ENCODE results near the gene EYA4. TPM values are rescaled to one million over a fixed set of nuclear protein-coding genes. Genes with fewer than 3 reads are reported as not detected.

The EYA4 gene
- total RNA-seq, 2 experiments from 2014 or later, result not detected

DNA sequence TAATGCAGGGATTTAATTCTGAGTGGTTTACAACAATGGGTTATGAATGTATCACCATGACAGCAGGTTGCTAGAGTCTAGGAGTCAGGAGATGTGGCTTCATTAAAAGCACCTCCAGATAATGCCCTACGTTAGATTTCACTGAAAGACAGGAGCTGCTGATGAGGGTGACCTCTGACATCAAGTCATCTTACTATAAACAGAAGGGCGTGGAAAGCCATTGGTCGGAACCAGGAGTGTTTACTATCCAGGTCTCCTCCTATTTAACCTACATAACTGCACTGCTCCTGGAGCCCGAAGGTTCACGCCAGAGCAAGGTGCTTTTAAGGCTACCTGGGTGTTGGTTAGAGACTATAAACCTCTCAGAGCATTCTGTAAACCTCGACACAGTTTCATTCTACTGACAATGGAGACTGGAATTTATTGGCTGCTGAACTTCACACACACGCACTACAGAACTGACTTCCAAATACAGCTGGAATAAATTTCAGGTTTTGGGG, 128.7 kb downstream of the EYA4 start:
- H2AFZ ChIP-seq (ENCODE audit: low read length), result no peak overlapping the region
- no peak for TF ChIP-seq EZH2phosphoT487 (IDR thresholded peaks at IDR 0.05; ENCODE audit: borderline replicate concordance, low read depth, low read length)
- TF ChIP-seq CTCF (conservative IDR thresholded peaks at IDR 0.05; ENCODE audit: low read length), result no peak
- no peaks in the 10 kb centered on the region for H3K79me2 ChIP-seq (ENCODE audit: insufficient read depth, low read depth, low read length)
- DNase-seq (ENCODE audit: low spot score), result no peak
- no peak overlapping the region for H3K4me3 ChIP-seq (ENCODE audit: low read depth, low read length, poor library complexity, severe bottlenecking)
- ChIA-PET POLR2A (no interaction called here), CTCF (ENCODE audit: unreplicated experiment) (no interaction called here)
- no peaks in the 10 kb centered on the region for H3K4me1 ChIP-seq (ENCODE audit: insufficient read depth, low read length, poor library complexity, severe bottlenecking)
- no TSS peak for BruUV-seq (replicated peaks)
- no peaks in the 10 kb centered on the region for H3K36me3 ChIP-seq (ENCODE audit: insufficient read depth, low read length)
- H3K9me3 ChIP-seq (ENCODE audit: low read length), result no peaks in the 10 kb centered on the region
- H3K27ac ChIP-seq (ENCODE audit: low read depth, low read length, poor library complexity, severe bottlenecking), result no peak overlapping the region
- intact Hi-C loops (cut with micrococcal nuclease; ENCODE audit: unreplicated experiment), result no loop called here
- H3K9me2 ChIP-seq (ENCODE audit: insufficient read depth, low read length), result no peaks in the 10 kb centered on the region
- no peak overlapping the region for H3K4me2 ChIP-seq (ENCODE audit: low read length)
- no peaks in the 10 kb centered on the region for H4K20me1 ChIP-seq (ENCODE audit: insufficient read depth, low read length)

DNA sequence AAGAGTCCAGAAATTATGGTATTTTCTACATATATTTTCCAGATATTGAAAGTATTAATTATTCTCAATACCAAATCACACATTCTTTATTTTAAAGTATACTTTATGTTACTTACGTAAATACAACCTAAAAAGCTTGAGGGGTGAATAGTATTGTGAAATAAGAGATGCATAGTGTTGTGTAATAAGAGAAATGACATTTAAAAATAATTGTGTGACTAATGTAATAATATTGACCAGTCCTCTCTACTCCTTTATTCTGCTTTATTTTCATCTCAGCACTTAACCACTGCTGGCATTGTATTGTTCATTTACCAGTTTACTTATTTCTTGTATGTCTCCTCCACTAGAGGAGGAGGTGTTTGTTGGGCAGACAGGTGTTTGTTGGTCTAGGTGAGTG, 135.6 kb downstream of the EYA4 start:
- BruUV-seq (replicated peaks), result no TSS peak
- H4K20me1 ChIP-seq (ENCODE audit: insufficient read depth, low read length), result no peaks in the 10 kb centered on the region
- intact Hi-C loops (cut with micrococcal nuclease; ENCODE audit: unreplicated experiment), result no loop called here
- H3K9me2 ChIP-seq (ENCODE audit: insufficient read depth, low read length), result no peaks in the 10 kb centered on the region
- ChIA-PET POLR2A (interaction anchor here (0.6 kb wide), 1 partner anchor 9 kb away, joined by 3 read pairs; no protein-coding TSS in a partner anchor), CTCF (ENCODE audit: unreplicated experiment) (no interaction called here)
- H3K4me1 ChIP-seq (ENCODE audit: insufficient read depth, low read length, poor library complexity, severe bottlenecking), result no peaks in the 10 kb centered on the region
- H3K9me3 ChIP-seq (ENCODE audit: low read length), result no peaks in the 10 kb centered on the region
- H3K36me3 ChIP-seq (ENCODE audit: insufficient read depth, low read length), result no peaks in the 10 kb centered on the region
- H3K4me2 ChIP-seq (ENCODE audit: low read length), result no peak overlapping the region
- no peak overlapping the region for H3K4me3 ChIP-seq (ENCODE audit: low read depth, low read length, poor library complexity, severe bottlenecking)
- H2AFZ ChIP-seq (ENCODE audit: low read length), result no peak overlapping the region
- TF ChIP-seq EZH2phosphoT487 (IDR thresholded peaks at IDR 0.05; ENCODE audit: borderline replicate concordance, low read depth, low read length) (no peak), CTCF (conservative IDR thresholded peaks at IDR 0.05; ENCODE audit: low read length) (no peak)
- DNase-seq (ENCODE audit: low spot score), result no peak
- H3K27ac ChIP-seq (ENCODE audit: low read depth, low read length, poor library complexity, severe bottlenecking), result no peak overlapping the region
- no peaks in the 10 kb centered on the region for H3K79me2 ChIP-seq (ENCODE audit: insufficient read depth, low read depth, low read length)

DNA sequence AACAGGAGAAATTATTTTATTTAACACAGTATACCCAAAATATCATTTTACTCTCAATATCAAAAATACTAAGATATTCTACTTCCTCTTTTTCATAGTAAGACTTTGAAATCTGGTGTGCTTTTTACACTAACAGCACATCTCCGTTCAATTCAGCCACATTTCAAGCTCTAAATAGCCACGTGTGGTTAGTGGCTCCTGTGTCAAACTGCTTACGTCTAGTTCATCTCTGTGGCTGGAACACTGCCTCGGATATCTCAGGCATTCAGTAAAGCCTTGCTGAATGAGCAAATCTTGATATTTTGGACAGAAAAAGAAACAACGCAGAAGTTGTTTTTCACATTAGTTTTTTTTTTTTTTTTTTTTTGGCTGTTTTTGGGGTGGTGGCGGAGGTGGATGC, 136.1 kb downstream of the EYA4 start:
- CTCF ChIA-PET (ENCODE audit: unreplicated experiment), result no interaction called here
- H3K79me2 ChIP-seq (ENCODE audit: insufficient read depth, low read depth, low read length), result no peaks in the 10 kb centered on the region
- H3K4me2 ChIP-seq (ENCODE audit: low read length), result no peak overlapping the region
- no peaks in the 10 kb centered on the region for H4K20me1 ChIP-seq (ENCODE audit: insufficient read depth, low read length)
- H3K9me2 ChIP-seq (ENCODE audit: insufficient read depth, low read length), result no peaks in the 10 kb centered on the region
- no peaks in the 10 kb centered on the region for H3K36me3 ChIP-seq (ENCODE audit: insufficient read depth, low read length)
- no TSS peak for BruUV-seq (replicated peaks)
- POLR2A ChIA-PET, result interaction anchor here (0.6 kb wide), 1 partner anchor 9 kb away, joined by 3 read pairs; no protein-coding TSS in a partner anchor
- H3K4me3 ChIP-seq (ENCODE audit: low read depth, low read length, poor library complexity, severe bottlenecking), result no peak overlapping the region
- TF ChIP-seq CTCF (conservative IDR thresholded peaks at IDR 0.05; ENCODE audit: low read length) (no peak), EZH2phosphoT487 (IDR thresholded peaks at IDR 0.05; ENCODE audit: borderline replicate concordance, low read depth, low read length) (no peak)
- H2AFZ ChIP-seq (ENCODE audit: low read length), result no peak overlapping the region
- intact Hi-C loops (cut with micrococcal nuclease; ENCODE audit: unreplicated experiment), result no loop called here
- no peak for DNase-seq (ENCODE audit: low spot score)
- H3K27ac ChIP-seq (ENCODE audit: low read depth, low read length, poor library complexity, severe bottlenecking), result no peak overlapping the region
- H3K9me3 ChIP-seq (ENCODE audit: low read length), result no peaks in the 10 kb centered on the region
- no peaks in the 10 kb centered on the region for H3K4me1 ChIP-seq (ENCODE audit: insufficient read depth, low read length, poor library complexity, severe bottlenecking)

Data from OCI-LY7 (cell line).